HepG2 (cell line): Measurements from ENCODE around the gene RABGAP1.

Source experiments
- ARID2 ChIP-seq: sonication (generic); formaldehyde crosslinking; IDR thresholded peaks from 2 replicates; pipeline ENCODE4 v1.8.1; 2022; ENCODE audit warnings: mild to moderate bottlenecking, missing genetic modification reagents, borderline replicate concordance
- ATF1 ChIP-seq: IDR thresholded peaks from 2 replicates; pipeline ENCODE4 v1.6.1; 2016; ENCODE audit warnings: mild to moderate bottlenecking, control low read depth
- HOXA7 ChIP-seq: sonication (generic); formaldehyde crosslinking; IDR thresholded peaks from 2 replicates; pipeline ENCODE4 v1.8.1; 2022; ENCODE audit warnings: mild to moderate bottlenecking, missing genetic modification reagents, moderate library complexity
- MAFK ChIP-seq, 2 experiments: IDR thresholded peaks in 1 of 2; conservative IDR thresholded peaks in 1 of 2; 2 replicates each; pipeline ENCODE4 v1.6.1; 2011; ENCODE audit warnings: improper control_type of control experiment in 2 of 2, low read length in 2 of 2
- SMC3 ChIP-seq: IDR thresholded peaks from 2 replicates; pipeline ENCODE4 v1.6.1; 2011; ENCODE audit warnings: low read length, improper control_type of control experiment
- SOX6 ChIP-seq, 2 experiments: fragments of 450-650 bp in 1 of 2; sonication (generic) in 1 of 2; formaldehyde crosslinking in 1 of 2; IDR thresholded peaks; 2 replicates each; pipeline versions ENCODE4 v1.4.0 to v1.6.1; 2017 to 2020; ENCODE audit warnings: antibody characterized with exemption in 1 of 2, mild to moderate bottlenecking in 1 of 2, missing genetic modification reagents in 1 of 2
- TCF7 ChIP-seq: sonication (generic); IDR thresholded peaks from 2 replicates; pipeline ENCODE4 v1.6.1; 2016; ENCODE audit warnings: antibody characterized with exemption, low read depth
- ZBTB40 ChIP-seq, 2 experiments: fragments of 450-650 bp in 1 of 2; sonication (generic) in 1 of 2; formaldehyde crosslinking in 1 of 2; IDR thresholded peaks; 2 replicates each; pipeline versions ENCODE4 v1.6.1 to v1.8.0; 2016 to 2022; ENCODE audit warnings: antibody characterized with exemption in 1 of 2, mild to moderate bottlenecking in 1 of 2, missing genetic modification reagents in 1 of 2
- TF ChIP-seq, protein P1 (sequence below): sonication (generic); formaldehyde crosslinking; IDR thresholded peaks from 2 replicates; pipeline ENCODE4 v1.4.0; 2020; ENCODE audit warnings: missing genetic modification reagents, borderline replicate concordance

GRCh38 chr9:122978601-122979000 is 37.8 kb downstream of the RABGAP1 start:
- TF ChIP-seq SMC3: no peak
- TF ChIP-seq ZBTB40 (IDR thresholded peaks at IDR 0.05): no peak
- no peak for TF ChIP-seq ZBTB40 (CRISPR knock-in tag; IDR thresholded peaks at IDR 0.05)
- TF ChIP-seq MAFK (conservative IDR thresholded peaks at IDR 0.05 in 1 of 2, IDR thresholded peaks at IDR 0.05 in 1 of 2; ENCODE audit: low read length in 2 of 2): no peak
- TF ChIP-seq ATF1: no peak
- no peak for TF ChIP-seq TCF7
- TF ChIP-seq SOX6 (IDR thresholded peaks at IDR 0.05): no peak
- TF ChIP-seq SOX6 (CRISPR knock-in tag; IDR thresholded peaks at IDR 0.05): no peak
- TF ChIP-seq, protein P1, sequence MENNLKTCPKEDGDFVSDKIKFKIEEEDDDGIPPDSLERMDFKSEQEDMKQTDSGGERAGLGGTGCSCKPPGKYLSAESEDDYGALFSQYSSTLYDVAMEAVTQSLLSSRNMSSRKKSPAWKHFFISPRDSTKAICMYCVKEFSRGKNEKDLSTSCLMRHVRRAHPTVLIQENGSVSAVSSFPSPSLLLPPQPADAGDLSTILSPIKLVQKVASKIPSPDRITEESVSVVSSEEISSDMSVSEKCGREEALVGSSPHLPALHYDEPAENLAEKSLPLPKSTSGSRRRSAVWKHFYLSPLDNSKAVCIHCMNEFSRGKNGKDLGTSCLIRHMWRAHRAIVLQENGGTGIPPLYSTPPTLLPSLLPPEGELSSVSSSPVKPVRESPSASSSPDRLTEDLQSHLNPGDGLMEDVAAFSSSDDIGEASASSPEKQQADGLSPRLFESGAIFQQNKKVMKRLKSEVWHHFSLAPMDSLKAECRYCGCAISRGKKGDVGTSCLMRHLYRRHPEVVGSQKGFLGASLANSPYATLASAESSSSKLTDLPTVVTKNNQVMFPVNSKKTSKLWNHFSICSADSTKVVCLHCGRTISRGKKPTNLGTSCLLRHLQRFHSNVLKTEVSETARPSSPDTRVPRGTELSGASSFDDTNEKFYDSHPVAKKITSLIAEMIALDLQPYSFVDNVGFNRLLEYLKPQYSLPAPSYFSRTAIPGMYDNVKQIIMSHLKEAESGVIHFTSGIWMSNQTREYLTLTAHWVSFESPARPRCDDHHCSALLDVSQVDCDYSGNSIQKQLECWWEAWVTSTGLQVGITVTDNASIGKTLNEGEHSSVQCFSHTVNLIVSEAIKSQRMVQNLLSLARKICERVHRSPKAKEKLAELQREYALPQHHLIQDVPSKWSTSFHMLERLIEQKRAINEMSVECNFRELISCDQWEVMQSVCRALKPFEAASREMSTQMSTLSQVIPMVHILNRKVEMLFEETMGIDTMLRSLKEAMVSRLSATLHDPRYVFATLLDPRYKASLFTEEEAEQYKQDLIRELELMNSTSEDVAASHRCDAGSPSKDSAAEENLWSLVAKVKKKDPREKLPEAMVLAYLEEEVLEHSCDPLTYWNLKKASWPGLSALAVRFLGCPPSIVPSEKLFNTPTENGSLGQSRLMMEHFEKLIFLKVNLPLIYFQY: no peak
- no peak for TF ChIP-seq ARID2 (CRISPR knock-in tag)
- TF ChIP-seq HOXA7 (CRISPR knock-in tag): no peak
